ENCODE results near the gene HOXD3. TPM values are rescaled to one million over a fixed set of nuclear protein-coding genes. Genes with fewer than 3 reads are reported as not detected.

HOXD3 gene
- 5.6 and 7.2 TPM in 2 replicates for total RNA-seq

GRCh38 chr2:176156807-176157498, at the start of gene HOXD3:
HOXD3 (plus strand) TSS chr2:176157307; CDS start chr2:176169115, 11,808 bp downstream.
- no peak for DNase-seq (ENCODE audit: low read depth in 2 of 2)

DNA sequence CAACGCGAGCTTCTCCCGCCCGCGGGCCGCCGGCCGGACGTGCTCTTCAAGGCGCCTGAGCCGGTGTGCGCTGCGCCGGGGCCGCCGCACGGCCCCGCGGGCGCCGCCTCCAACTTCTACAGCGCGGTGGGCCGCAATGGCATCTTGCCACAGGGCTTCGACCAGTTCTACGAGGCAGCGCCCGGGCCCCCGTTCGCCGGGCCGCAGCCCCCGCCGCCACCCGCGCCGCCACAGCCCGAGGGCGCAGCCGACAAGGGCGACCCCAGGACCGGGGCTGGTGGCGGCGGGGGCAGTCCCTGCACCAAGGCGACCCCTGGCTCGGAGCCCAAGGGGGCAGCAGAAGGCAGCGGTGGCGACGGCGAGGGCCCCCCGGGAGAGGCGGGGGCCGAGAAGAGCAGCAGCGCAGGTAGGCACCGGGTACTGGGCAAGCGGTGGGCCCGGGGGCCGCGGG, 49.4 kb upstream of the HOXD3 start:
- no peak for DNase-seq (ENCODE audit: low read depth in 2 of 2)

DNA sequence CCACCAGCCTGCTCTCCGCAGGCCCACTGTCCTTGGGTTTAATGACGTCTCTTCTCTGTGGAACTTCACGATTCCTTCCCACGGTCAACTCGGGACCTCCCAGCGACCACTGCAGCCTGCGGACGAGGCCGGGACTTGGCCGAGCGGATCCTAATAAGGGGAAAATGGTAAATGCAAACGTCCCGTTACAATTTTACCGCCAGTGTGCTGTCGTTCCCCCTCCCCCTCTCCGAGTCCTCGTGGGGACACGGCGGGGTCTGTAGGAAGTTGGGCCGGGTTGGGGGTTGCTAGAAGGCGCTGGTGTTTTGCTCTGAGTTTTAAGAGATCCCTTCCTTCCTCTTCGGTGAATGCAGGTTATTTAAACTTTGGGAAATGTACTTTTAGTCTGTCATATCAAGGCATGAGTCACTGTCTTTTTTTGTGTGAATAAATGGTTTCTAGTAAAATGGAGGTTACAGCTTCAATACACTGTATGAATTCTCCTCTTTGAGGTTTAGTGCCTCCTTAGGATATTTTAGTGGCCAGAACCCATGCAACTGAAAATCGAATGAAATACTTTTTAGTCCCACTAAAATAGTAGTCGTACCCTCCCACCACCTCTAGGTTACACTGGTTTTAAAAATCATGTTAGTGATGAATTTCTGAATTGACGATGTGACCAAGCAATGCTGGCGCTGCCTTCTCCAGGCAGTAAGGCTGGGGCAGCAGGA, 47.8 kb upstream of the HOXD3 start:
- DNase-seq (ENCODE audit: low read depth in 2 of 2): no peak

DNA sequence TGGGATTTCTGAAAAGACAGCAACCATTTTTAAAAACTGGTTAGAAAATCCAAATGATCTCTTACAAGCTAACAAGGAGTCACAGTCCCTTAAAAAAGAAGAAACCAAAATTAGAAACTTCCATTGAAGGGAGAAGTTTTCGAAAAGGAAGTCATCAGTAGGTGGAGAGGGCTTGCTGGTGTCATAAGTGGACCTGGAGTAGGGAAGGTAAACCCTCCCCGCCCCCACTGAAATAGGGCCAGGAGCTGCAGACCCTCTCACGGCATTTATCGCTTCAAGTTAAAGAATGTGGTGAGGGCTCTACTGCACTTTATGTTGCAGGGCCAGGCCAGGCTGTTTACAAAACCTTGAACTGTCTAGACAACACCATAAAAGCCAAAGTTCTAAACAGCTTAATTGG, 47.2 kb upstream of the HOXD3 start:
- DNase-seq (ENCODE audit: low read depth in 2 of 2): no peak

GRCh38 chr2:176110415-176111308, 46.4 kb upstream of the HOXD3 start:
- no peak for DNase-seq (ENCODE audit: low read depth in 2 of 2)

DNA sequence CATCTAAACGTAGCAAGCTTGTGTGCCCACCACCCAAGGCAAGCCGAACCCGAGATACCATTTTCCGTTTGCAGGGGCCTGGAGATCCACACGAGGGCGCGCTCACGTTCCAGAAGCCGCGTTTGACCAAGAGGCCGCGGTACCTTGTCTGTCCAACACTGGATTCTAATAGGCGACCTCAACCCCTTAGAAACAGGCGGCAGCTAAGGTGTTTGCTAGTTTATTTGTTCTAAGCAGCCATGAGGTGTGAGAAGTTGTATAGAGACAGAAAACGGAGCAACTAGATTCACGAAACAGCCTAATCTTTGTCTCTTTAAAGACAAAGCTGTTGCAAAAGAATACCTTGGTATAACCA, 45.8 kb upstream of the HOXD3 start:
- peak in 1 of 2 donors; percentile 84 for DNase-seq (ENCODE audit: low read depth in 2 of 2)

DNA sequence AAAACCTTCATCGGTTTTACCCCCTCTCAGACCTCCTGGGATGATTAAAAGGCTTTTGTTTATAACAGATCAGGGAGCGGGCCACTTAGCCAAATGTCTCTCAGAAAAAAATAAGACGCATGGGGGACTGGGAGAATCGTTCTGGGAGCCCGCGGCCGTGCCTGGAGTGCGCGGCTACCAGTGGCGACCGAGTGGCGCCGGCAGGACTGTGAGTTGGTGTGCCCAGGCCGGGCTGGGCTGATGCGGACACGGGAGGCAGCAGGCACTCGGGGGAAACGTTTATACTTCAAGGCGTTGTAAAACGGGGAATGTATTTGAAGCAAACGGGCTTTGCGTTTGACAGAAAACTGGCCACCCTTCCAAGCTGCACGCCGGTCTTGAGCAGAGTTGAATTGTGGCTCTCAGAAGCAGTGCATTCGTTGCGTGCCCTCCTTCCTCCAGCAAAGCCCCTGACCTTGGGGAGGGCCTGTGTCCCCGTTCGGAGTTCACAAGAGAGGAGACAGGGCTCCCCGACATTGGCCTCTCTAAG, 45.2 kb upstream of the HOXD3 start:
- DNase-seq (ENCODE audit: low read depth in 2 of 2): no peak

DNA sequence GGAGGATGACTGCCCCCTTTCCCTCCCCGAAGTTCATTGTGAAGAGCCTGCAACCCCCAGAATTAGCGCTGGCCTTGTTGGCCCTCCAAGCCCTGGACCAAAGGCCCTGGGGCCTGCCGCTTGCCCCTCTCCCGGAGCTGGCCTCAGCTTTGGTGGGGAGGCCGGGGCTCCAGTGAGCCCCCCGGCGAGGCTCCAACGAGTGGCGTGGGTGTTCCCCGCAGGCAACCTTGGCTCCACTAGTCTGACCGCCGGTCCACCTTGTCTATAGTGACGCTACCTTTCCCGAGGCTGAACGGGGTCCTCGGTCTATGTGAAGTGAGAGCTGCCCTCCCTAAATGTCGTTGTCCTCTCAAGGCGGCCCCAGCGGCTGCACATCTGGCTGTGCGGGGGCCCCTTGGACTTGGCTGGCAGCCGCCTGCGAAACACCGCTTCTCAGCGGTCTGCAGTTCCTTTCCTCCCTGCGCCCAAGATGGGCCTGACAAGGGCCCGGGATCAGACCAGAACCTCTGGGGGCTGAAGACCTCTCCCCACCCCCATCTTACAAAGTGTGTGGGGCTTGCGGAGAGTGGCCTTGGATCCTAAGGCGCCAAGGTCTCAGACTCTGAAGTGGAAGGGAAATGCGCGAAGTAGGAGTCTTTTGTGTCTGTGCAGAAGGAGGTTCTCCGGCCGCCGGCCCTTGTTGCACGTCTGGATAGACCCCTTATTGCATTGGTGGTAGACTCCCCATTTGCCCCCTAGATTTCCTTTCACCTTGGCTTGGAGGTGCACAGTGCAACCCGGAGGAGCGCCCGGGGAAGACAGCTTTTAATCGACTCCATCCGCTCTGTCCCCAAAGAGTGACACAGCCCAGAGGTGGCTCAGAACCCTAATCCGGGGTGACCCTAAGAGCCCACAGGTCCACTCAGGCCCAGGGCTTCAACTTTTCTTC, 44.5 kb upstream of the HOXD3 start:
- no peak for DNase-seq (ENCODE audit: low read depth in 2 of 2)

- peak in 1 of 2 donors; percentile 32 for DNase-seq (ENCODE audit: low read depth in 2 of 2)
Measured at GRCh38 chr2:176114120-176114929, 42.8 kb upstream of the HOXD3 start.

GRCh38 chr2:176114930-176115625, 42.0 kb upstream of the HOXD3 start:
- DNase-seq (ENCODE audit: low read depth in 2 of 2): no peak

DNA sequence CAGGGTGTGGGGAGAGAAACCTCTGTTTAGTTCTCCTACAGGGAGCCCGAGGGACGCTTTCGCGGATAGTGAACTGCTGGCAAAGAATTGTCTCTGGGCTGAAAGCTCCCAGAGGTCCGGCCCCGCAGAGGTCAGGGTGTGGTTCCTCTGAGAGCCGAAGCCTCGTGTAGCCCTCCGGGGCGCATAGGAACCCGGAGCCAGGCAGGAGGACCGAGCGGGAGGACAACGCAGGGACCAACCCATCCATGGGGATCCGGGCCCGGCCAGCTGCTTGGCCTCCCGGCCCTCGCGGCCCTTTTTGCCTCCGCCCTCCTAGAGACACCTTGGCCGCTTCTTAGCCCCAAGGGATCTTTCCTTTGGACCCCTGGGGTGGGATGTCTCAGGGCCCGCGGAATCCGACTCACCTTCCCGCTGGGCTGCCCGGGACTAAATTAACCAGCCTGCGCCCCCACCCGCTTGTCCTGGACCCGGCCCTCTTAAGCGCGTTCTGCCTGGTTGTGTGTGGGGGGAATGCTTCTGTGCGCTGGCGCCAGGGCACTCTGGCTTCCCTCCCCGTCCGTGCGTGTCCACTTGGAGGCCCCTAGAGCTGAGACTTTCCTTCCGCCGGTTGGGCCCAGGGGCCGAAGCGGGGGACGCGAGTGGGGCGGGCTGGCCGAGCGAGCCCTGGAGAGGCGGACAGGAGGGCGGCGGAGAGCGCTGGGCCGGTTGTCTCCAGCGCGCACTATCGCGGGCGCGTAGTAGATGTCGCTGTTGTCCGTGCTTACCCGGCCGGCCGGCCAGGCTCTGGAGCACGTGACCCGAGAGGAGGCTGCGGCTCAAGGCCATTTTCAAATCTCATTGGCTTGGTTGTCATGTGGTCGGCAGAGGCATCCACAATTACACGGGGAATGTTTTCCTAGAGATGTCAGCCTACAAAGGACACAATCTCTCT, 41.0 kb upstream of the HOXD3 start, which contains the start of gene HOXD10:
HOXD10 (plus strand) TSS at position 896 of the 931 bp plus-strand sequence. CDS start 56 bp downstream, outside the sequence.
- DNase-seq (ENCODE audit: low read depth in 2 of 2): peak; percentile 93 to 98

DNA sequence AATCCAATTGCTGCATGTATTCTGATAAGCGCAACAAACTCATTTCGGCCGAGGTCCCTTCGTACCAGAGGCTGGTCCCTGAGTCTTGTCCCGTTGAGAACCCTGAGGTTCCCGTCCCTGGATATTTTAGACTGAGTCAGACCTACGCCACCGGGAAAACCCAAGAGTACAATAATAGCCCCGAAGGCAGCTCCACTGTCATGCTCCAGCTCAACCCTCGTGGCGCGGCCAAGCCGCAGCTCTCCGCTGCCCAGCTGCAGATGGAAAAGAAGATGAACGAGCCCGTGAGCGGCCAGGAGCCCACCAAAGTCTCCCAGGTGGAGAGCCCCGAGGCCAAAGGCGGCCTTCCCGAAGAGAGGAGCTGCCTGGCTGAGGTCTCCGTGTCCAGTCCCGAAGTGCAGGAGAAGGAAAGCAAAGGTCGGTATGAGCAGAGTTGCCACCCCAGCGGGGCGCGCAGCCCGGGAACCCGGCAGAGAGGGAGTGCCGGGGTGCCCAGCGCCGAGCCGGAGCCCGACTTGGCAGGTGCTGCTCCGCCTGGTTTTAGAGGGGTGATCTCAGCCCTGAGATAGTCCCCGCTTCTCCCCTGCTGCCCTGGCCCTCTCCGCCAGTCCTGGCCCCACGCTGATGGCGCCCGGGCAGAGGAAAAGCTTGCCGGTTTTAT, 39.8 kb upstream of the HOXD3 start:
- DNase-seq (ENCODE audit: low read depth in 2 of 2): peak in 1 of 2 donors; percentile 68

DNA sequence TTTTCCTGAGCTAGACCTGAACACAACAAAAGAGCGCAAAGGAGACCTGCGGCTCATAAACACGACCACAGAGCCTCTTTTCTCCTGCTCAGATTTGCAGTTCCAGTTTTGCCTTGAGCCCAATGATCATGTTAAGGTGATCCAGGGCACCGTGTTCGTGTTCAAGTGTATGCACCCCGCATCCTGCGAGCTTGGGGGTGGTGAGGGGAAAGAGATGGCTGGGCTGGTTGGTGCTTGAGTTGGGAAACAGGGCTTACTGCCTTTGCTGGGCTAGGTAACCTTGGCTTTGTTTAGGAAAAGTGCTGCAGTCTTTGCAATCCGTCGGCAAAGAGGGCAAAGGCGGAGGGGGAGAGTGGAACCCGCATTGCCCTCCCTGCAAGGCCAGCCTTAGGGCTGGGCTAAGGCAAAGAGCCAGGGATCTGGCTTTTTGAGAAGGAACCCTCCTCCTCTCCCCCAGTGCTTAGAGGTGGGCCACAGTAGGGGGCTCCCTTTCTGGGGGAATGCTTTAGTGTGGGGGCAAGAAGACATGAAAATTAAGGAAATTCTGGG, 39.2 kb upstream of the HOXD3 start:
- peak in 1 of 2 donors; percentile 29 for DNase-seq (ENCODE audit: low read depth in 2 of 2)

GRCh38 chr2:176118601-176119339, 38.3 kb upstream of the HOXD3 start:
- peak in 1 of 2 donors; percentile 88 for DNase-seq (ENCODE audit: low read depth in 2 of 2)

- DNase-seq (ENCODE audit: low read depth in 2 of 2): peak in 1 of 2 donors; percentile 50
Measured at GRCh38 chr2:176120364-176121189, 36.5 kb upstream of the HOXD3 start.
